Activated T-cell treated with anti-CD3 and anti-CD28 coated beads for 48 hours (primary cell): Measurements from ENCODE around the gene RHOBTB3.

ENCODE experiments used
- DNase-seq: peaks from one replicate; pipeline ENCODE4 v3.0.0-alpha.2; 2020; ENCODE audit warnings: low read depth

Gene RHOBTB3

DNA sequence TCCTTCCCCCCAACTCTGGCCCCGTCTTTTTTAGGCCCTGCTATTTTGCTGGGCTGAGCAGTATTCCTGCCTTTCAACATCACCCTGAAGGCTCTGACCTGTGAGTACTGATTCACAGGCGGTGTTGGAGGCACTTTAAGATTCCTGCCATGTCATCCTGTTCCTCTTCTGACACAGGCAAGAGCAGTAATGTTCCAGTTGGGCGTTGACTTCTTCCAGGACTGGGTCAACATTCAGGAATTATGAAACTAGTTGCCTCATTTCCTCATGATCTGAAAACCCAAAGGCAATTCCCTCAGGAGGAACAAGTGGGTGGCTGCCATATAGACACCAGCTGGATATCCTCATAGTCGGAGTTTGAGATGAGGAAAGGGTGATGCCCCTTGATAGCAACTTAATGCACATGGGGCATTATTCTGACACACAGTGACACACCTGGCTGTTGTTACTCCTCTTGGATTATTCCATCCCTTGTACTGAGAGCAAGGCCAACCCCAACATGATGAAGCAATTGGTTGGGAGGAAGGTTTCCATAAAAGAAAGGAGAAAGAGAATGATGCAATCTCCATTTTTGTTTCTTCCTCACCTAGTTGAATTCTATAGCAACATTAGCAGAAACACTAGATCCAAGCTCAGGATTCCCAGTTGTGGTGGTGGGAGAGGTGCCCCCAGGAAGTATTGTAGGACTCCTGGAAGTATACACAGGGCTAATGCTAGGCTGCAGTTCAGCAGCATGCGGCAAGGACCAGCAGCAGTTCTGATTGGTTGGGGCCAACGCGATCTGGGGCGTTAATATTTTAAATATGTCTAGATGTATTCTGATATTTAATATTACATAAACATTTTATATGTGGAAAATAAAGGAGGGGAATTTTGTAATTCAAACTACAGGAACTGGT lies 111.0 kb downstream of the RHOBTB3 start:
- DNase-seq = no peak

DNA sequence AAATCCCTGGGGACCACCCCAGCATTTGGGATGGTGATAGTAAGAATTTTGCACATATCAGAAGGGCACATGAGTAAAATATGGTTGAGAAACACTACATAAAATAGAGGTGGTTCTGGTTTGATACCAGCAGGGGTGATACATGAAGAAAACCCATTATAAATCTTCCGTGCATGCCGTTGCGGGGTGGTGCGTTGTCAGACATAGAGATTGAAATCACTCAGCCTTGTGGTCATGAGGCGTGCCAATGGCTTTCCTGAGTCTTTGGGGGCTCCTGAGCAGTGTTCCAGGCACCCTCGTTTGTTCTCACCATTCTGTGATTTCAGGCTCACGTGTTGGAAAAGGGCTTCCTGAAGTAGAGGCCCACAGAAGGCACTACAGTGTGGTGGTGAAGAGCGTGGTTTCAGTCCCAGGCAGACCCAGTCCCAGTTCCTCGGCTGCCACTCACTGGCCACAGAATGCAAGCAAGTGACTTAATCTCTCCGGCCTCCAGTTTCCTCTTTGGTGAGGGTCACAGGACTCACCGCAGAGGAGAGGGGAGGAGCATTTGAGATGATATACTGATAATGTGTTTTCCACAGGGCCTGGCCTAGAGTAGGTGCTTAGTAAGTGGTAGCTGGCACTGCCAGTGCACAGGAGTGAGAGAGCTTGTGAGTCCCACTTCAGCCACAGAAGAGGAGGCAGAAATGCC lies 111.9 kb downstream of the RHOBTB3 start:
- DNase-seq = peak; percentile 61

GRCh38 chr5:95843733-95844223 lies 112.6 kb downstream of the RHOBTB3 start:
- no peak for DNase-seq

DNA sequence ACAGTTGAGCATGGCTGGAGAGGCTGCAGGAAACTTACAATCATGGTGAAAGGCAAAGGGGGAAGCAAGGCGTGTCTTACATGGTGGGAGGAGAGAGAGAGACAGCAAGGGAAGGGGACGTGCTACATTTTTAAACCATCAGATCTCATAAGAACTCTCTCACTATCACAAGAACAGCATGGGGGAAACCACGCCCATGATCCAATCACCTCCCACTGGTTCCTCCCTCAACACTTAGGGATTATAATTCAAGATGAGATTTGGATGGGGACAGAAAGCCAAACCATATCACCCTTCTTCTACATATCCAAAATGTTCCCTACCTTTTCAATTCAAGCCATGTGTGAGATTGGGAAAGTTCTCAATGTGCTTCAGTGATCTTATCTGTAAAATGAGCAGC lies 114.3 kb downstream of the RHOBTB3 start:
- DNase-seq = no peak
